NCI-H1092 (cell line): ENCODE data around the gene OR6Q1.

Experiments
- DNase-seq: peaks from one replicate; lab custom pipeline; 2025; lab: John Stamatoyannopoulos, UW

Gene OR6Q1

GRCh38 chr11:58058276-58059006, 27.7 kb downstream of the OR6Q1 start:
- peak; percentile 97 for DNase-seq

- no peak for DNase-seq
Measured at GRCh38 chr11:58059007-58059350, 28.2 kb downstream of the OR6Q1 start.

GRCh38 chr11:58060535-58060934, 29.8 kb downstream of the OR6Q1 start:
- no peak for DNase-seq

GRCh38 chr11:58060939-58061672, 30.4 kb downstream of the OR6Q1 start:
- no peak for DNase-seq

- DNase-seq, result no peak
Measured at GRCh38 chr11:58061813-58062212, 31.1 kb downstream of the OR6Q1 start.

- no peak for DNase-seq
Measured at GRCh38 chr11:58067685-58068084, 36.9 kb downstream of the OR6Q1 start.

- DNase-seq, result no peak
Measured at GRCh38 chr11:58068655-58069054, 37.9 kb downstream of the OR6Q1 start.

GRCh38 chr11:58070585-58070984, 39.8 kb downstream of the OR6Q1 start:
- no peak for DNase-seq

GRCh38 chr11:58075781-58076180, 45.0 kb downstream of the OR6Q1 start:
- DNase-seq, result no peak
